Right renal cortex interstitium (tissue), 3 donors: ENCODE results near the gene ADAMTS2. TPM values are rescaled to one million over a fixed set of nuclear protein-coding genes. Genes with fewer than 3 reads are reported as not detected.

ENCODE experiments used
- DNase-seq, 3 donors: peaks; one replicate each; pipeline ENCODE4 v3.0.0-alpha.2; 2013; ENCODE audit warnings: low read depth in 3 of 3, low spot score in 2 of 3
- polyA plus RNA-seq, 3 donors: library from polyadenylated mRNA; unstranded; fragments of 120-200 nt; gene quantifications; one replicate each; pipeline ENCODE4 v1.2.1, GENCODE V29; 2013; ENCODE audit not compliant: insufficient read length in 3 of 3

Gene ADAMTS2
- polyA plus RNA-seq, 3 donors, result 9.4 to 9.6 (median 9.4) TPM

DNA sequence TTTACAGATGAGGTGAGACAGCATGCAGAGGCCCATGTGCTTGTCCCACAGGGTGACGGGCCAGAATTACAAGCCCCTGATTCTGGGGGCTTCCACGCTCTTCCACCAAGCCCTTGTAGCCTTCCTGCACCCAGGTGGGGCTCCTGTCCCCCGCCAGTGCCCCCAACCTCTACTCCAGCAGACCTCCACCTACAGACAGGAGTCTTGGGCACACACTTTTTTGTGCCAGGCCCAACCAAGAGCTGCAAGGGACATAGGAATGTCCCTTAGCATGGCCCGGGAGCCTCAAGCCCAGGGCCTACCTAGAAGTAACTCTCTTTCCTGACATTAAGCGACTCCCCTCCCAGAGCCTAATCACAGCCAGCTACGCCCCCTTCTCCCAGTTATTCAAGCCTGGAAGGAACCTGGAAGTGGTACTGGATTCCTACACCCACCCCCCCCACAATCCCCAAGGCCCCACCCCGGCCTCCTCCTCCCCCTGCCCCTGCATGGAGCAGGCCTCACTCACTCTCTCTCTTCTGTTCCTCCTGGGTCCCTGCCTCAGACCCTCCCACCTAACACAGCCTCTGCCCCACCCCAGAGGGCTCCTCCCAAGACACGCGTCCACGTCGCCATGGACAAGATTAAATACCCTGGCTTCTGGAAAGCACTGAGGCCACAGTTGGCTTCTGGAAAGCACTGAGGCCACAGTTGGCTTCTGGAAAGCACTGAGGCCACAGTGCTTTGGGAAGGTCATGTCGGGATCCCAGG, 30.5 kb downstream of the ADAMTS2 start:
- DNase-seq, result no peak

DNA sequence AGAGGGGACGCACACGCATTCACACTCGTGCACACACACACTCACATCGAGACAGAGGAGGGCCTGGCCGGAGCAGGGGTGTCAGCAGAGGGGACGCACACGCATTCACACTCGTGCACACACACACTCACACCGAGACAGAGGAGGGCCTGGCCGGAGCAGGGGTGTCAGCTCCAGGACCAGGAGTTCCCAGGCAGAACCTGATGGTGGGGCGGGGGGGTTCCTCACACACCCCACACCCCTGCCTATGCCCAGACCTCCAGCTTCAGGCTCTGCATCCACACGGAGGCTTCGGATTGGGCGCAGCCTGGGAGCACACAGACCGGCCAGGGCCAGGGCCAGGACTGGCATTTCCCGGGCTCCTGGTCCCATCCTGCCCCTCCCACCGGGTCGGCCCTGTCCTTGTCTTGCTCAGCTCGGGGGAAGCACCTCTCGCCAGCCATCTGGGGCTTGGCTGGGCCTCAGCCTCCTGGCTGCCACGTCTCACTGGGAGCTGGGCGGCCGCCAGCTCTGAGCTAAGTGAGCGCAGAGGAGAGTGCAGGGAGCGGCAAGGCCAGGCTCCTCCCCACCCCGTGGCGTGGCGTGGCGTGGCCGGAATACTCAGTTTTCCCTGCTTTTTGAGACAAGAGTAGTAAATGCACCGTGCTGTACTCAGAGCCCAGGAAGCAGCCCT, 31.3 kb downstream of the ADAMTS2 start:
- no peak for DNase-seq

DNA sequence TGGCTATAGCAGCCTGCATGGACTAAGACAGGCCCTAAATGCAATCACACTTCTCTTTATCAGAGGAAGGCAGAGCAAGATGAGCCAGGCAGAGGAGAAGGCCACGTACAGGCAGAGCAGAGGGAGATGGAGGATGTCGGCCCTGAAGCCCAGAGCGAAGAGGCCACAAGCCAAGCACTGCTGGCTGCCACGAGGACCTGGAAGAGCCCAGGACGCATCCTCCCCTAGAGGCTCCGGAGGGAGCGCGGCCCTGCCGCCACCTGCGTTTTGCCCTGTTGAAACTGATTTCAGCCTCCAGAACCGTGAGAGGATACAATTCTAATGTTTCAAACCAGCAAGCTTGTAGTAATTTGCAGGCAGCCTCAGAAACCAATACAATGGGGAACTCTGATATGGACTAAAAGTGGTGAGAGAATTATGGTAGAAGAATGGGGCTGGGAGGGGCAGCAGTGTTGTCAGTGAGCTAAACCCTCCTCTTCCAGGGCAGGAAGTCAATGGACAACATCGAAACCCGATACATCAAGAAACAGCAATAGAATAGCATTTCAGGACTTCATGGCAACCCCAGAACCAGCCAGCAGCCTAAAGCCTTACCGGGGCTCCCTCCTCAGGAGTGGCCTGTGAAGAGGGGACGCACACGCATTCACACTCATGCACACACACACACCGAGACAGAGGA, 32.6 kb downstream of the ADAMTS2 start:
- no peak for DNase-seq

DNA sequence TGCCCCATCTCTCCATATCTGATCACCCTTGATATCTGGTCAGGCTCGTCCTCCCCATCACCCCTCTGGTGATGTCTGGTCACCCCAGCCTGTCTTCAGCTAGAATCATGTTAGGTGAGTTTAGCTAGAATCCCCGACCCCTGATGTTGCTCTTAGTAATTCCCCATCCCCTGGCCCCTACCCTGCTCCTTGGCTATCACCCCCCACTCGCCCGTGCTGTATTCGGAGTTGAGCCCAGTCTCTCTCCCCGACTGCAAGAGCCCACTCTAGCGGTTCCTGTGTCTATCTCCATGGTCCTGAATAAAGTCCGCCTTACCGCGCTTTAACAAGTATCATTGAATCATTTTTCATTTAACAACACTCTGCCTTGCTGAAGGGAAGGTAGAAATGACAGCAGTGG, 33.7 kb downstream of the ADAMTS2 start:
- DNase-seq, result no peak

DNA sequence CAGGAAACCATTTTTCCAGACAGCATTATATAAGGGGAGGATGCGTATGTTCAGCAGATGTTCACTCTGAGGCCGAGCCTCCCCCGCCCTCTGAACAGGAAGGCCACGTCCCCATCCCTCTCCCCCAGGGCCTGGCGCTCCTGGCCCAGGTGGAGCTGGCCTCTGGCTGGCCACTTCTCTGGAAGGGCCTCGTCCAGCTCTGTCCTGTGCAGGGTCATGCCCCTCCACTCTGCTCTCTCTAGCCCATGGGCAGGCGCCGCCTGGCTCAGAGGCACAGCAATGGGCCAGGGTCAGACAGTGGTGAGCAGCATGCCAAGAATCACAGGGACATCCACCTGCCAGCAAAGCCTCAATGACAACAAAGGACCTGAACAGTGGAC, 34.2 kb downstream of the ADAMTS2 start:
- no peak for DNase-seq

DNA sequence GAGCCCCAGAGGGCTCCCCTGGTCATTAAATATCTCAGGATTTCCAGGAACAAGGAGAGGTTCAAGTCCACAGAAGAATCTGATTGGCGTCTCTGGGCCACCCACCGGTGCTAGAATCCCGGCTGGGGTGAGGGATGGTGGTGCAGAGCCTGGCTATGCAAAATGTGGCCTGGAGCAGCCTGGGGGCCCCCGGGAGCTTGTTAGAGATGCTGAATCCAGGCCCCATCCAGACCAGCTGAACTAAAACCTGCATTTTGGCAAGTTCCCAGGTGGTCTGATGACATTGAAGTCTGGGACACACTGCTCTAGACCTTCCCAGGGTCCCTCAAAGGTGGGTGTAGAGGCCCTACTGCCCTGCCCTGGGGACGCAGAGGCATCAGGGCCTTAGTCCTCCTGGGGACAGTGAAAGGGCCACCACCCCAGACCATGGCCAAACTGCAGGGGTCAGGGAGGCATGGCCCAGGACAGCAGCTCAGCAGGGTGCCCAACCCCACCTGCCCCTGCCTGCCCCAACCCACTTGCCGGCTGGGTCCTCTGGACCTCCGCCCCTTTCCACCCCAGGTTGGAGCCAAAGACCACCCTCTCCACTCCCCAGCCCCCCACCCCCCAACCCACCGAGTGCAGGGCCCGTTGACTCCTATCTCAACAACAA, 34.7 kb downstream of the ADAMTS2 start:
- no peak for DNase-seq

DNA sequence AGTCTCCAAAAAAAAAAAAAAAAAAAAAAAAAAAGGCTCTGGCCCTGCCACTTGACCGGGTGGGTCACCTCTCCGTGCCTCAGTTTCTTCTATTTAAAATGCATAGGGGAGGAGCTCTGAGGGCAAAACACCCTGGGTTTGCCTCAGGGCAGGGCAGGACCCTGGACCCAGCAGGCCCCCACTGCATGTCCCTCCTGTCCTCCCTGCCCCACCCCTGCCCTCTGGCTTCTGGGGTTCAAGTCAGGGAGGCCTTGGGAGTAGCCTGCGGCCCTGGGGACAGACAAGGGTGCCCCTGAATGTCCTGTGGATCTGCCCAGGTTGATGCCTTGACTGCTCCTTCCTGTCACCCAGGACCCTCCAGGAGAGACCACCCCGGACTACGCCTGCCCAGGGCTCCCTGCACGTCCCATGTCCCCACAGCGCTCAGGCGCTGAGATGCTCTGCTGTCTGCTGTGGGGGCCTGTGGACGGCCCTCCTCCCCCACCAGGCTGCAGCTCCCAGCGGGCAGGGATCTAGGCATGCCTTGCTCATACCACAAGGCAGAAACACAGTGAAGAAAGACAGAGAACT, 35.4 kb downstream of the ADAMTS2 start:
- no peak for DNase-seq

DNA sequence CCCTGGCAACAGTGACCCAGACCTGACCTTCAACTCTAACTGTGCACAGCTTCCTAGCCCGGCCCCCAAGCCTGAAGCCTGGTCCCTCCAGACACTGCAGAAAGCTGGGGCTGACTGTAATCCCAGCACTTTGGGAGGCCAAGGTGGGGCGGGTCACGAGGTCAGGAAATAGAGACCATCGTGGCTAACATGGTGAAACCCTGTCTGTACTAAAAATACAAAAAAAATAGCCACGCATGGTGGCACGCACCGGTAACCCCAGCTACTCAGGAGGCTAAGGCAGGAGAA, 35.9 kb downstream of the ADAMTS2 start:
- no peak for DNase-seq

DNA sequence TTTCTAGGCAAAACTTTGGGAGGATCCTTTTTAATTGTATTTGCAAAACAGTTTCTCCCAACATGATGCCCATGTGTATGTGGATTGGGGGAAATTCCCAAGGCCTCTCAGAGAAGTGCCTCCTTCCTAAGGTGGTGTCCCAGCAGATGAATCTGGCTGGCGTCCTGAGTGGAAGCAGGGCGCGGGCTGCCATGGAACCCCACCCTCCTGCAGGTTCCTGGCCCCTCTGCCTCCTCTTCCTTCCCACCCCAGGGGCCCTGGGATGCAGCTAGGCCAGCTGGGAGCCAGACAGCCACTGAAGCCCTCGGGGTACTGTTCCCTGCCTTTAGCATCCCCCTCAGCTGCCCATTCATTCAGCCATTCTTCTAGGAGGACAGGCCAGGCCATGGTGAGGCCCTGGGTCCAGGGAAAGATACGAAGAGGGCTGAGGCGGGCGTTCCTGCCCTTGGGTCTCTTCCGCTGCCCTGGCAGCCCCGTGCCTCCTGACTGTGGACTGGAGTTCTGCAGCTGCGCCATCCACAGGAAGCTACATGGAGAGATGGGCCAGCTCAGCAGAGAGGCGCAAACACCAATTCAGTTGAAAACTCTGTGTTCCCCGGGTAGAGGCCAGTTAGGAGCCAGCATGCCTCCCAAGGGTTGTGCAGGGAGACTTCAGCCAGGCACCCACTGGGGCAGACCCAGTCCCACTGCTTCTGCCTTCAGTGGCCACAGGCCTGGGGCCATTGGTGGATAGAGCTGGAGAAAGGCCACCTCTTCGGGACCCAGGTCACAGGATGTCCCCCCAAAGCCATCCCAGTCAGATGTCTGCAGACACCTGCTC, 36.5 kb downstream of the ADAMTS2 start:
- no peak for DNase-seq

DNA sequence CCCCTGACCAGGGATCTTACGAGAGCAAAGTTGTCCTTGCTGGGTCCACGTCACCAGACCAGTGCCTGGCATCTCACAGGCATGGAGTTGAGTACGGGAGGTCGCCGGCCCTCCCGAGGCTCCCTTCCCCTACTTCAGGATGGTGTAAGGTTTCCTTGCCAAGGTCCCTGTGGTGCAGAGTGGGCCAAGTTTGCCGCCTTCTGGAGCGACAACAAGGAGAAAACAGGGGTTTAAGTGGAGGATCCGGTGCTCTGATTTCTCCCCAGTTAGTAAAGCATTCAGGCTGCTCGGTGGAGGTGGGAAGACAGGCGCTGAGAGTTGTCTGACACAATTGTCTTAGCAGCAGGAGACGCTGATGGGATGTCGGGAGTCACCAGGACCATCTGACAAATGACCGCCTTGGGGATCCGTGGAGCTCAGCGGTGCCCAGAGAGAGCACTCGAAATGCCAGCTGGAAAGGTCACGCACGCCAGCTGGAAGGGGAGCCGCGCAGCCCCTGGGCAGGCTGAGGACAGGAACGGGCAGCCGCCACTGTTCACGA, 37.3 kb downstream of the ADAMTS2 start:
- DNase-seq, result no peak

DNA sequence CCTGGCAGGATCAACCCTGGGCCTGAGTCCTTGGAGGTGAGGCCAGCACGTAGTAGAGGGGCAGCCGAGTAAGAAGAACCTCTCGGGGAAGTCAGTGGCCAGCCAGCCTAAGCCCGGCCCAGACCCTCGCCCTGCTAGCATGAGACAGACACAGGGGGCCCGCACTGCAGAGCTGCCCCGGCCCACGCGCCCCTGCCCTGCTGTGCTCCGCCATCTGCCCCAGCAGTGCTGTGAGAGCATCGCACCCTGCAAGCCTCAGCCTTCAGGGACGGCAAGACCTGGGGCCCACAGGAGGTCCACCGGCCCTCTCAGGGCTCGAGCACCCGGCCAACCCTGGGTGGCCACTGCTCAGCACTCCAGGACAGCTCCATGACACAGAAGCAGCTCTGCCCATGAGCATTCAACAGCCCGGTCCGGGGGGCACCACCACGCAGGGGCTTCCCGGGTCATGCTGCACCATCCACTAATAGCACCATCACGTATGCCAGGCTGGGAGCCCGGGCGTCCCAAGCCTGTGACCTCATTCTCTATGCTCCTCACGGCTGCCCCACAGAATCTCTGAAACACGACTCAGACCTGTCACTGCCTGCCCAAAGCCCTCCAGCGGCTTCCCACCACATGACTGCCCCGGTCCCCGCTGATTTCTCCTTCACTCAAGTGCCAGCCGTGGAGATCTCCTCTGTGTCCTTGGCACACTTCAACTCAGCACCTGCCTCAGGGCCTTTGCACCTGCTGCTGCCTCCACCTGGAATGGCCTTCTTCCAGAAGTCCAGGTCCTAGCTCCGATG, 38.1 kb downstream of the ADAMTS2 start:
- no peak for DNase-seq

DNA sequence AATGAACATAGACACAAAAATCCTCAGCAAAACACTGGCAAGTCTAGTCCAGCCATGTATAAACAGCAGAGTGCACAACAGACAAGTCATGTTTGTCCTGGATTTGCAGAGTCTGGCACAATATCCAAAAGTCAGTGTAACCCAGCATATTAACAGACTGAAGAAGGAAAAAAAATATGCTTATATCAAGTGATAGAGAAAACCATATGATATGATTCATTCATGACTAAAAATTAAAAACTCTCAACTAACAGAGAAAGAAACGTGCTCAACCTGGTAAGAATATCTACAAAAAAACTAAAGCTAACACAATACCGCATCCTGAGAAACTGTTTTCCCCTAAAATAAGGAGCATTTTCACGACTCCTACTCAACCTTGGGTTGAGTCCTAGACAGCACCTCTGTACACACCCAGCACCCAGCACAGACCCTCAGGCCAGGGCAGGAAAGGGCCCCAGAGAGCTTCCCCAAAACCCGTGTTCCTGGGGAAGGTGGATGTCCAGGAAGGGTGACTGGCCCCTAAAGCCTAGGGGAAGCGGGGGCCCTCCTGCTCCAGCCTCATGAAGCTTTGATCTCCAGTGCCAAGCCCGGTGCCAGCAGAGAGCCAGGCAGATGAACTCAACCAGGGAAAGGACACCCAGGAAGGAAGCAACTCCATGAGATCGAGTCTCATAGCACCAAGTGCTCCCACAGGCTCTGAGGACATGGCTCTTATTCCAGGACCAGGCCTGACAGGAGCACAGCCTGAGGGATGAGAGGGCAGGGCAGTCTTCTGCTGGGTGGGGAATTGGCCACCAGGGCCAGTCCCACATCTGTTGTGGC, 38.9 kb downstream of the ADAMTS2 start:
- no peak for DNase-seq

DNA sequence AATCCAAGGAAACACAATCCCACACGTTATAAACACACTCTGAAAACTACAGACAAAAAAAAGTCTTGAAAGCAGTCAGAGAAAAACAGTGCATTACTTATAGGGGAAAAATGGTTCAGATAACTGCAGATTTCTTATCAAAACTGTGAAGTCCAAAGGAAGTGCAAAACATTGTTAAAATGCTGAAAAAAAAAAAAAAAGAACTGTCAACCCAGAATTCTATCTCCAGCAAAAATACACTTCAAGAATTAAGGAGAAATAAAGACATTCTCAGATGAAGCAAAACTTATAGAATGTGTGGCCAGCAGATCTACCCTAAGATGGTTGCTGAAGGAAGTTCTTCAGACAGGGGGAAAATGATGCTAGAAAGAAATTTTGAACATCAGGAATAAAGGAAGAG, 40.4 kb downstream of the ADAMTS2 start:
- DNase-seq, result no peak

DNA sequence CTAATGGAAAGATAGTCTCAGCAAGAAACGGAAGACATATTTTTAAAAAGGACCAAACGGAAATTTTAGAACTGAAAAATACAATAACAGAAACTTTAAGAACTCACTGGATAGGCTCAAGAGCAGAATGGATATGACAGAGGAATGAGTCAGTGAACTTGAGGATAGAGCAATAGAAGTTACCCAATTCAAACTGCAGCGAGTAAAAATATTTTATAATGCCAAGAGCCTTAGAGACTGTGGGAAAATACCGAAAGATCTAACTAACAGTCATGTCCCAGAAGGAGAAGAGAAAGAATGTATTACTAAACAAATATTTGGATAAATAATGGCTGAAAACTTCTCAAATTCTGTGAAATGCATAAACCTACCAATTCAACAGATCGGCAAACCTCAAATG, 40.8 kb downstream of the ADAMTS2 start:
- no peak for DNase-seq

DNA sequence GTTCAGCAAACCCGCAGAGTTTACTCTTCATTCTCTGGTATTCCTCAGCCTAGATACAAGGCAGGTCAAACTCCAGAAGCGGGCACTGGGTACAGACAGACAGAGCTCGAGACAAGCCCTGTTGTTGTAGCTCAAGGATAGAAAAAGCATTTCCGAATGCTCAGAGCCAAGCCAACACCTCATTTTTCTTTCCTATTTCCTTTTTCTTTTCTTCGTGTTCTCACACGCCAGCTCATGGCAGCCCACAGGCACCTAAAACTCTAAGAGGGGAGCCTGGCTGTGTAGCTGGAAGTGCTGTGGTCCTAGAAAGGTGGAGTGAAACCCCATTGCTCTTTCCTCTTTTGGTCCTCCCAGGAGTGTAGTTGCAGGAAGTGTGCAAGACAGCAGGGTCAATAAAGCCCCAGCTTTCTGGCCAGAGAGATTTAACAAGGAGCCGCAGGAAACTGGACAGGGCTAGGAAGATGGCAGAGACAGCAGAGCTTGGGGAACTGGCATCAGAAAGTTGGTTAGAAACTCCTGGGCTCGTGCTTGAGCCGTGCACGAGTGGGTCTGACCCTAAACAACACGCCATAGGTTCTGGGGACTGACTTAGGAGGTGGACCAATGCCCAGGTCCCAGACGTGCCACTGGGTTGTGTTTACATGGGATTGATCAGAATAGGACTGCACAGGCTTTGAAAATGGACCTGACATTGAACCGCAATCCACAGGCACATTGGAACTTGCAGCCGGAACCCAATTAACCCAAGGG, 41.6 kb downstream of the ADAMTS2 start:
- no peak for DNase-seq

DNA sequence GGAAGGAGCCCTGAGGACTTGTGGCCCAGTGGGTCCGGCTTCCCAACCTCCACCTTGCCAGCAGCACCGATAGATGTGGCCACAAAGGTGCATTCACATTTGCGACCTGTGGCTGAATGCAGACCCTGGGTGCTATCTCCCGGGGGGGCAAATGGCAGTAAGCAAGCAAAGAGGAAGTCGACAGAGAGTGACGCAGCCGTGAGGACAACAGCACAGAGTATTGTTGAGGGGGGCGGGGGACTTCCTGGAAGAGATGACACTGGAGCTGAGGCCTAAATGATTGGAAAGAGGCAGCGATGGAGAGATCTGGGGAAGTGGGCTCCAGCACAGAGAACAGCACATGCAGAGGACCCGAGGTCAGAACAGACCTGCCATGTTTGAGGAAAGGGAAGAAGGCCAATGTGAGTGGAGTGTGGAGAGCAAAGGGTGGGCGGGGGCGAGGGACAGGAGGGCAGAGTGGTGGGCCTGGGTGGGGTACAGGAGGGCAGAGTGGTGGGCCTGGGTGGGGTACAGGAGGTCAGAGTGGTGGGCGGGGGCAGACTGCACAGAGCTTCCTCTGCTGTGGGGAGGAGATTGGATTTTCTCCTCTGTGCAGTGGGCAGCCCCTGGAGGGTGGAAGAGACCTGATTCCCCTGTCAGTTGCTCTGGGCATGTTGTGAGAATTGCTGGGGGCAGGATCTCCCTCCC, 42.6 kb downstream of the ADAMTS2 start:
- no peak for DNase-seq

DNA sequence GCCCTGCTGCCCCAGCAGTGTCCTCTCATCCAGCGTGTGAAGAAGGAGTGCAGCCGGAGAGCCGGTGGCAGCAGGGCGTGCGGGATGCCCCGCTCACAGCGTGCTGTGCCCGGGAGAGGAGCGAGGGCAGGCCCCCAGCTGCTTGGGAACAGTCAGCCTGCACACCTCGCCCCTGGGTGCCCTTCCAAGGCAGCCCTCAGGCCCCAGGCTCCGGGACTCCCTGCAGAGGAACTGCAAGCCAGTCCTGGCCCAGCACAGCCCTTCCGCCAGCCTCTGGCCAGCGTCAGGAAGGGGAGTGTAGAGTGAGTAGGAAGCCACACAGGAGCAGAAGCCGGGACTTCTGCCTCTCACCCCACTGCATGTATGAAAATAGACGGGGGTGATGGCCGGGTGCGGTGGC, 43.5 kb downstream of the ADAMTS2 start:
- no peak for DNase-seq
